ENCODE results near the gene SPRY4. TPM values are rescaled to one million over a fixed set of nuclear protein-coding genes. Genes with fewer than 3 reads are reported as not detected.

Gene SPRY4
- total and polyA plus RNA-seq, 8 donors, result 1.3 to 13.6 (median 7.3) TPM

- DNase-seq, result no peak
- 88 to 96% (median 95%) methylated on average over 3 of the region's 3 CpGs for WGBS, 5 donors
- intact Hi-C loops (cut with DNase I; ENCODE audit: low total_unique reads), result no loop called here
- Histone ChIP-seq H3K27me3 (no peaks in the 10 kb centered on the region), H3K27ac (no peak overlapping the region), H3K4me3 (no peak overlapping the region), H3K36me3 (peaks cover 0 to 5% (median 0%) of the 10 kb centered on the region in 4 donors), H3K4me1 (peaks cover 0 to 6% (median 0%) of the 10 kb centered on the region in 4 donors), H3K9me3 (no peaks in the 10 kb centered on the region)
- TF ChIP-seq, protein P1, sequence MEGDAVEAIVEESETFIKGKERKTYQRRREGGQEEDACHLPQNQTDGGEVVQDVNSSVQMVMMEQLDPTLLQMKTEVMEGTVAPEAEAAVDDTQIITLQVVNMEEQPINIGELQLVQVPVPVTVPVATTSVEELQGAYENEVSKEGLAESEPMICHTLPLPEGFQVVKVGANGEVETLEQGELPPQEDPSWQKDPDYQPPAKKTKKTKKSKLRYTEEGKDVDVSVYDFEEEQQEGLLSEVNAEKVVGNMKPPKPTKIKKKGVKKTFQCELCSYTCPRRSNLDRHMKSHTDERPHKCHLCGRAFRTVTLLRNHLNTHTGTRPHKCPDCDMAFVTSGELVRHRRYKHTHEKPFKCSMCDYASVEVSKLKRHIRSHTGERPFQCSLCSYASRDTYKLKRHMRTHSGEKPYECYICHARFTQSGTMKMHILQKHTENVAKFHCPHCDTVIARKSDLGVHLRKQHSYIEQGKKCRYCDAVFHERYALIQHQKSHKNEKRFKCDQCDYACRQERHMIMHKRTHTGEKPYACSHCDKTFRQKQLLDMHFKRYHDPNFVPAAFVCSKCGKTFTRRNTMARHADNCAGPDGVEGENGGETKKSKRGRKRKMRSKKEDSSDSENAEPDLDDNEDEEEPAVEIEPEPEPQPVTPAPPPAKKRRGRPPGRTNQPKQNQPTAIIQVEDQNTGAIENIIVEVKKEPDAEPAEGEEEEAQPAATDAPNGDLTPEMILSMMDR (IDR thresholded peaks at IDR 0.05), result no peak
- TF ChIP-seq POLR2AphosphoS5 (IDR thresholded peaks at IDR 0.05) (no peak), POLR2A (IDR thresholded peaks at IDR 0.05) (no peak), EP300 (IDR thresholded peaks at IDR 0.05) (no peak)
Measured at GRCh38 chr5:142305211-142305610, 19.6 kb downstream of the SPRY4 start.

DNA sequence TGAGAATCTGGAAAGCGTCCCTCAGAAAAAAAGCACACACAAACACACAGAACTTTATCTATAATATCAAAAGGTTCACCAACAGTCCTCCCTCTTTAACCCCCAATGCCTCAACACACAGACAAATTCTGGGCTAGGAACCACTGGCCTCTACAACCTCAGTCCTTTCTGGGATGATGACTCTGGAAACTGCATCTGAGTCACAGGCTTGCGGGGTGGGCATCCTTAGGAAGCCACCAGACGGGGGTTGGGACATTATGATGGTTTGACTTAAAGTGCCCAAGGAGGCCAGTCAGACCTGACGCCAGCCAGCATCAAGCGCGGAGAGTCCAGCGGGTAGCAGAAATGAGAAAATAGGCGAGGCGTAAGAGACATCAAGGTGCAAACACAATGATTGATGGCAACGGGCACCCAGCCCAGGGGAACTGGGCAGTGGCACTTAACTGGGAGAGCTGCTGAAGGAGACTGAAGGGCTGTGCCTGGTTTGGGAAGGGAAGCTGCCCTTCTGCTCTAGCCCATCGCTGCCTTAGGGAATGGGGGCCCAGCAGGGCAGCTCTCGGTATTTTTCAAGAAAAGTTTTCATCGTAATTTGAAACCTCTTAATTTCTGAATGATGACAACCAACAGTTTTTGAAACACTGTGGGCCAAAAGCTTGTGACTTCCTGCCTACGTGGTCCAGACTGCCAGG is 20.7 kb downstream of the SPRY4 start:
- H3K27ac ChIP-seq, result no peak overlapping the region
- TF ChIP-seq, protein P1 (IDR thresholded peaks at IDR 0.05), result no peak
- TF ChIP-seq POLR2AphosphoS5 (IDR thresholded peaks at IDR 0.05) (no peak), EP300 (IDR thresholded peaks at IDR 0.05) (no peak), POLR2A (IDR thresholded peaks at IDR 0.05) (no peak)
- H3K4me3 ChIP-seq, result no peak overlapping the region
- no peak for DNase-seq
- no peaks in the 10 kb centered on the region for H3K9me3 ChIP-seq
- intact Hi-C loops (cut with DNase I; ENCODE audit: low total_unique reads), result no loop called here
- no peaks in the 10 kb centered on the region for H3K36me3 ChIP-seq
- WGBS, 5 donors, result 56 to 76% (median 64%) methylated on average over 14 of the region's 14 CpGs
- H3K27me3 ChIP-seq, result no peaks in the 10 kb centered on the region
- H3K4me1 ChIP-seq, result peaks cover 0 to 6% (median 0%) of the 10 kb centered on the region in 4 donors

- no peaks in the 10 kb centered on the region for H3K27me3 ChIP-seq
- no peaks in the 10 kb centered on the region for H3K9me3 ChIP-seq
- intact Hi-C loops (cut with DNase I; ENCODE audit: low total_unique reads), result no loop called here
- 79 to 91% (median 88%) methylated on average over 7 of the region's 7 CpGs for WGBS, 5 donors
- no peaks in the 10 kb centered on the region for H3K36me3 ChIP-seq
- H3K4me1 ChIP-seq, result peaks cover 0 to 6% (median 0%) of the 10 kb centered on the region in 4 donors
- H3K4me3 ChIP-seq, result no peak overlapping the region
- H3K27ac ChIP-seq, result no peak overlapping the region
- DNase-seq, result no peak
- no peak for TF ChIP-seq POLR2AphosphoS5 (IDR thresholded peaks at IDR 0.05)
Measured at GRCh38 chr5:142303565-142303964, 21.3 kb downstream of the SPRY4 start.

GRCh38 chr5:142301540-142301939 is 23.3 kb downstream of the SPRY4 start:
- intact Hi-C loops (cut with DNase I; ENCODE audit: low total_unique reads), result no loop called here
- H3K4me1 ChIP-seq, result peaks cover 0 to 13% (median 5%) of the 10 kb centered on the region in 4 donors
- H3K4me3 ChIP-seq, result no peak overlapping the region
- no peaks in the 10 kb centered on the region for H3K36me3 ChIP-seq
- H3K9me3 ChIP-seq, result no peaks in the 10 kb centered on the region
- peak in 1 of 2 donors; percentile 60 for DNase-seq
- TF ChIP-seq POLR2AphosphoS5 (IDR thresholded peaks at IDR 0.05) (no peak), POLR2A (IDR thresholded peaks at IDR 0.05) (no peak), EP300 (IDR thresholded peaks at IDR 0.05) (no peak)
- TF ChIP-seq, protein P1 (IDR thresholded peaks at IDR 0.05), result no peak
- no peak overlapping the region for H3K27ac ChIP-seq
- no peaks in the 10 kb centered on the region for H3K27me3 ChIP-seq
- 23 to 43% (median 28%) methylated on average over 4 of the region's 4 CpGs for WGBS, 5 donors

GRCh38 chr5:142300677-142301076 is 24.1 kb downstream of the SPRY4 start:
- DNase-seq, result no peak
- WGBS, 5 donors, result 88 to 96% (median 94%) methylated on average over 8 of the region's 8 CpGs
- Histone ChIP-seq H3K27ac (no peak overlapping the region), H3K27me3 (no peaks in the 10 kb centered on the region), H3K9me3 (no peaks in the 10 kb centered on the region), H3K4me3 (no peak overlapping the region), H3K4me1 (peaks cover 2 to 7% (median 6%) of the 10 kb centered on the region in 4 donors), H3K36me3 (no peaks in the 10 kb centered on the region)
- intact Hi-C loops (cut with DNase I; ENCODE audit: low total_unique reads), result no loop called here
- TF ChIP-seq EP300 (IDR thresholded peaks at IDR 0.05) (no peak), POLR2AphosphoS5 (IDR thresholded peaks at IDR 0.05) (no peak), POLR2A (IDR thresholded peaks at IDR 0.05) (no peak)
- TF ChIP-seq, protein P1 (IDR thresholded peaks at IDR 0.05), result no peak

Data from stomach (tissue), 9 donors.